ENCODE measurements around the gene SPRR1B. TPM values are rescaled to one million over a fixed set of nuclear protein-coding genes. Genes with fewer than 3 reads are reported as not detected.

SPRR1B gene
- total and polyA plus RNA-seq, 4 donors = not detected

DNA sequence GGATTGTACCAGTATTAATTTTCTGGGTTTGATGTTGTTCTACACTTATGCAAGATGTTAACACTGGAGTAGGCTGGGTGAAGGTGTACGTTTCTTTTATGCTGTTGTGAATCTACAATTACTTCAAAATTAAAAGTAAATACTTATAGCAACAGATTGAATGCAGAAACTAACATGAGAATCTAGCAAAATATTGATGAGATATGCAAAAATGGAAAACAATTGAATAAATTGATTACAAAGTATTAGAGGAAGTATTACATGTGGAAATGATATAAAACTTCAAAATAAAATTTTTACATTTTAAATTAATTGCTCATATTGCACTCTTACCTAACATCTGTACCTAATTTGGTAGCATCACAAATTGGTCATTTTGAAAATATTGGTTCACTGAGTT, 35.2 kb upstream of the SPRR1B start:
- Histone ChIP-seq H3K9me3 (ENCODE audit: control insufficient read depth in 4 of 4, low read length in 3 of 4) (no peaks in the 10 kb centered on the region), H3K36me3 (ENCODE audit: control insufficient read depth in 4 of 4, insufficient read depth in 3 of 4, low read depth in 1 of 4, low read length in 3 of 4) (no peaks in the 10 kb centered on the region), H3K27ac (ENCODE audit: low read depth in 1 of 2, low read length in 2 of 2) (no peak overlapping the region), H3K9ac (ENCODE audit: low read depth in 1 of 2, low read length in 2 of 2) (no peak overlapping the region), H3K4me1 (ENCODE audit: control insufficient read depth in 4 of 4, insufficient read depth in 4 of 4, low read length in 3 of 4) (no peaks in the 10 kb centered on the region), H3K27me3 (ENCODE audit: control insufficient read depth in 4 of 4, insufficient read depth in 4 of 4, low read length in 3 of 4) (peaks cover 0 to 3% (median 0%) of the 10 kb centered on the region in 4 donors), H3K4me3 (ENCODE audit: low read depth in 1 of 3, low read length in 3 of 3) (no peak overlapping the region)
- no peak for DNase-seq (ENCODE audit: low spot score)
- WGBS = 55% methylated on average over 1 of the region's 1 CpG
- TF ChIP-seq YY1 (IDR thresholded peaks at IDR 0.05) = no peak
- TF ChIP-seq, protein P1, sequence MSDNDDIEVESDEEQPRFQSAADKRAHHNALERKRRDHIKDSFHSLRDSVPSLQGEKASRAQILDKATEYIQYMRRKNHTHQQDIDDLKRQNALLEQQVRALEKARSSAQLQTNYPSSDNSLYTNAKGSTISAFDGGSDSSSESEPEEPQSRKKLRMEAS (IDR thresholded peaks at IDR 0.05) = no peak
- TF ChIP-seq RAD21 (IDR thresholded peaks at IDR 0.05) = no peak
- TF ChIP-seq SP1 (IDR thresholded peaks at IDR 0.05) = no peak
- TF ChIP-seq FOXA1 (IDR thresholded peaks at IDR 0.05) = no peak
- TF ChIP-seq, protein P2, sequence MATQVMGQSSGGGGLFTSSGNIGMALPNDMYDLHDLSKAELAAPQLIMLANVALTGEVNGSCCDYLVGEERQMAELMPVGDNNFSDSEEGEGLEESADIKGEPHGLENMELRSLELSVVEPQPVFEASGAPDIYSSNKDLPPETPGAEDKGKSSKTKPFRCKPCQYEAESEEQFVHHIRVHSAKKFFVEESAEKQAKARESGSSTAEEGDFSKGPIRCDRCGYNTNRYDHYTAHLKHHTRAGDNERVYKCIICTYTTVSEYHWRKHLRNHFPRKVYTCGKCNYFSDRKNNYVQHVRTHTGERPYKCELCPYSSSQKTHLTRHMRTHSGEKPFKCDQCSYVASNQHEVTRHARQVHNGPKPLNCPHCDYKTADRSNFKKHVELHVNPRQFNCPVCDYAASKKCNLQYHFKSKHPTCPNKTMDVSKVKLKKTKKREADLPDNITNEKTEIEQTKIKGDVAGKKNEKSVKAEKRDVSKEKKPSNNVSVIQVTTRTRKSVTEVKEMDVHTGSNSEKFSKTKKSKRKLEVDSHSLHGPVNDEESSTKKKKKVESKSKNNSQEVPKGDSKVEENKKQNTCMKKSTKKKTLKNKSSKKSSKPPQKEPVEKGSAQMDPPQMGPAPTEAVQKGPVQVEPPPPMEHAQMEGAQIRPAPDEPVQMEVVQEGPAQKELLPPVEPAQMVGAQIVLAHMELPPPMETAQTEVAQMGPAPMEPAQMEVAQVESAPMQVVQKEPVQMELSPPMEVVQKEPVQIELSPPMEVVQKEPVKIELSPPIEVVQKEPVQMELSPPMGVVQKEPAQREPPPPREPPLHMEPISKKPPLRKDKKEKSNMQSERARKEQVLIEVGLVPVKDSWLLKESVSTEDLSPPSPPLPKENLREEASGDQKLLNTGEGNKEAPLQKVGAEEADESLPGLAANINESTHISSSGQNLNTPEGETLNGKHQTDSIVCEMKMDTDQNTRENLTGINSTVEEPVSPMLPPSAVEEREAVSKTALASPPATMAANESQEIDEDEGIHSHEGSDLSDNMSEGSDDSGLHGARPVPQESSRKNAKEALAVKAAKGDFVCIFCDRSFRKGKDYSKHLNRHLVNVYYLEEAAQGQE (IDR thresholded peaks at IDR 0.05) = no peak
- TF ChIP-seq, protein P3, sequence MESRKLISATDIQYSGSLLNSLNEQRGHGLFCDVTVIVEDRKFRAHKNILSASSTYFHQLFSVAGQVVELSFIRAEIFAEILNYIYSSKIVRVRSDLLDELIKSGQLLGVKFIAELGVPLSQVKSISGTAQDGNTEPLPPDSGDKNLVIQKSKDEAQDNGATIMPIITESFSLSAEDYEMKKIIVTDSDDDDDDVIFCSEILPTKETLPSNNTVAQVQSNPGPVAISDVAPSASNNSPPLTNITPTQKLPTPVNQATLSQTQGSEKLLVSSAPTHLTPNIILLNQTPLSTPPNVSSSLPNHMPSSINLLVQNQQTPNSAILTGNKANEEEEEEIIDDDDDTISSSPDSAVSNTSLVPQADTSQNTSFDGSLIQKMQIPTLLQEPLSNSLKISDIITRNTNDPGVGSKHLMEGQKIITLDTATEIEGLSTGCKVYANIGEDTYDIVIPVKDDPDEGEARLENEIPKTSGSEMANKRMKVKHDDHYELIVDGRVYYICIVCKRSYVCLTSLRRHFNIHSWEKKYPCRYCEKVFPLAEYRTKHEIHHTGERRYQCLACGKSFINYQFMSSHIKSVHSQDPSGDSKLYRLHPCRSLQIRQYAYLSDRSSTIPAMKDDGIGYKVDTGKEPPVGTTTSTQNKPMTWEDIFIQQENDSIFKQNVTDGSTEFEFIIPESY (IDR thresholded peaks at IDR 0.05) = no peak
- TF ChIP-seq TAF1 (conservative IDR thresholded peaks at IDR 0.05) = no peak
- no peak for TF ChIP-seq NR2F2 (IDR thresholded peaks at IDR 0.05)
- TF ChIP-seq, protein P4, sequence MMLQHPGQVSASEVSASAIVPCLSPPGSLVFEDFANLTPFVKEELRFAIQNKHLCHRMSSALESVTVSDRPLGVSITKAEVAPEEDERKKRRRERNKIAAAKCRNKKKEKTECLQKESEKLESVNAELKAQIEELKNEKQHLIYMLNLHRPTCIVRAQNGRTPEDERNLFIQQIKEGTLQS (IDR thresholded peaks at IDR 0.05) = no peak
- no peak for TF ChIP-seq HNF4A (conservative IDR thresholded peaks at IDR 0.05)
- no peak for TF ChIP-seq HNF4G (IDR thresholded peaks at IDR 0.05)
- TF ChIP-seq, protein P5, sequence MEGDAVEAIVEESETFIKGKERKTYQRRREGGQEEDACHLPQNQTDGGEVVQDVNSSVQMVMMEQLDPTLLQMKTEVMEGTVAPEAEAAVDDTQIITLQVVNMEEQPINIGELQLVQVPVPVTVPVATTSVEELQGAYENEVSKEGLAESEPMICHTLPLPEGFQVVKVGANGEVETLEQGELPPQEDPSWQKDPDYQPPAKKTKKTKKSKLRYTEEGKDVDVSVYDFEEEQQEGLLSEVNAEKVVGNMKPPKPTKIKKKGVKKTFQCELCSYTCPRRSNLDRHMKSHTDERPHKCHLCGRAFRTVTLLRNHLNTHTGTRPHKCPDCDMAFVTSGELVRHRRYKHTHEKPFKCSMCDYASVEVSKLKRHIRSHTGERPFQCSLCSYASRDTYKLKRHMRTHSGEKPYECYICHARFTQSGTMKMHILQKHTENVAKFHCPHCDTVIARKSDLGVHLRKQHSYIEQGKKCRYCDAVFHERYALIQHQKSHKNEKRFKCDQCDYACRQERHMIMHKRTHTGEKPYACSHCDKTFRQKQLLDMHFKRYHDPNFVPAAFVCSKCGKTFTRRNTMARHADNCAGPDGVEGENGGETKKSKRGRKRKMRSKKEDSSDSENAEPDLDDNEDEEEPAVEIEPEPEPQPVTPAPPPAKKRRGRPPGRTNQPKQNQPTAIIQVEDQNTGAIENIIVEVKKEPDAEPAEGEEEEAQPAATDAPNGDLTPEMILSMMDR (IDR thresholded peaks at IDR 0.05; ENCODE audit: low read depth, low read length, missing input control) = no peak
- no peak for TF ChIP-seq FOXA2 (IDR thresholded peaks at IDR 0.05)
- TF ChIP-seq RXRA (IDR thresholded peaks at IDR 0.05) = no peak
- no peak for TF ChIP-seq GABPA (IDR thresholded peaks at IDR 0.05 in 1 of 2, conservative IDR thresholded peaks at IDR 0.05 in 1 of 2)
